CD4-positive, alpha-beta T cell treated with Interleukin-2 at 100 ng/mL for 4 hours (primary cell): ENCODE results near the gene TMEM82.

Source experiments
- DNase-seq: peaks from one replicate; pipeline ENCODE4 v3.0.0-alpha.2; 2020; ENCODE audit warnings: low spot score

TMEM82 gene

GRCh38 chr1:15720861-15721260, 21.4 kb upstream of the TMEM82 start:
- DNase-seq: no peak

GRCh38 chr1:15722411-15722810, 19.9 kb upstream of the TMEM82 start:
- no peak for DNase-seq

- no peak for DNase-seq
These were observed 19.3 kb upstream of the TMEM82 start for GRCh38 chr1:15722836-15723532.

GRCh38 chr1:15723631-15724246, 18.6 kb upstream of the TMEM82 start:
- DNase-seq: no peak

- DNase-seq: no peak
These were observed 17.1 kb upstream of the TMEM82 start for GRCh38 chr1:15724949-15725880.

GRCh38 chr1:15726508-15726907, 15.8 kb upstream of the TMEM82 start:
- DNase-seq: no peak

GRCh38 chr1:15727021-15727420, 15.3 kb upstream of the TMEM82 start:
- no peak for DNase-seq

GRCh38 chr1:15727424-15727823, 14.9 kb upstream of the TMEM82 start:
- no peak for DNase-seq

- no peak for DNase-seq
These were observed 14.3 kb upstream of the TMEM82 start for GRCh38 chr1:15727866-15728534.

GRCh38 chr1:15728937-15729657, 13.2 kb upstream of the TMEM82 start:
- DNase-seq: no peak

- no peak for DNase-seq
These were observed 11.9 kb upstream of the TMEM82 start for GRCh38 chr1:15730423-15730822.

GRCh38 chr1:15730936-15731335, 11.4 kb upstream of the TMEM82 start:
- no peak for DNase-seq

- no peak for DNase-seq
These were observed 10.3 kb upstream of the TMEM82 start for GRCh38 chr1:15731735-15732685.

- DNase-seq: no peak
These were observed 9.6 kb upstream of the TMEM82 start for GRCh38 chr1:15732686-15733081.

GRCh38 chr1:15733218-15733725, 9.0 kb upstream of the TMEM82 start:
- no peak for DNase-seq

GRCh38 chr1:15733726-15734226, 8.5 kb upstream of the TMEM82 start:
- no peak for DNase-seq

- DNase-seq: no peak
These were observed 8.0 kb upstream of the TMEM82 start for GRCh38 chr1:15734296-15734695.

GRCh38 chr1:15734901-15735300, 7.4 kb upstream of the TMEM82 start:
- no peak for DNase-seq

GRCh38 chr1:15735304-15736037, 6.8 kb upstream of the TMEM82 start:
- no peak for DNase-seq
